ENCODE results near the gene DIAPH3.
"Not testable (repeated sequence)": the region's sequence is repeated elsewhere in the genome, so short reads cannot be mapped to it uniquely, and the experiment has no call there.

Gene DIAPH3

DNA sequence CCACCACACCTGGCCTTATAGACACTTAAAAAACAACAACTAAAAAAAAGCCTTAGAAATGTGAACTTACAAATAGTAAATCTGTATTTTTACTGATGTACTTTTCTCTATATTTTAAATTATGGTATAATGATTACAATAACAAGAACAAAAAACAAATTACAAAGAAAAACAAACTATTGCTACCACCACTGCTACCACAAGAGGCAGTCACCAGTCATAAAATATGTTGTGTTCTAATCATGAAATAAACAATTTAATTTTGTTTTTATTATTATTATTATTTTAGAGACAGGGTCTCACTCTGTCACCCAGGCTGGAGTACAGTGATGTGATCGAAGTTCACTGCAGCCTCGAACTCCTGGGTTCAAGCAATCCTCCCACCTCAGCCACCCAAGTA is 72.2 kb downstream of the DIAPH3 start:
- DNase-seq (ENCODE audit: low spot score): no peak
- in situ Hi-C loops (cut with MboI; ENCODE audit: low sequenced_read_pairs, unreplicated experiment): no loop called here
- TF ChIP-seq, protein P1, sequence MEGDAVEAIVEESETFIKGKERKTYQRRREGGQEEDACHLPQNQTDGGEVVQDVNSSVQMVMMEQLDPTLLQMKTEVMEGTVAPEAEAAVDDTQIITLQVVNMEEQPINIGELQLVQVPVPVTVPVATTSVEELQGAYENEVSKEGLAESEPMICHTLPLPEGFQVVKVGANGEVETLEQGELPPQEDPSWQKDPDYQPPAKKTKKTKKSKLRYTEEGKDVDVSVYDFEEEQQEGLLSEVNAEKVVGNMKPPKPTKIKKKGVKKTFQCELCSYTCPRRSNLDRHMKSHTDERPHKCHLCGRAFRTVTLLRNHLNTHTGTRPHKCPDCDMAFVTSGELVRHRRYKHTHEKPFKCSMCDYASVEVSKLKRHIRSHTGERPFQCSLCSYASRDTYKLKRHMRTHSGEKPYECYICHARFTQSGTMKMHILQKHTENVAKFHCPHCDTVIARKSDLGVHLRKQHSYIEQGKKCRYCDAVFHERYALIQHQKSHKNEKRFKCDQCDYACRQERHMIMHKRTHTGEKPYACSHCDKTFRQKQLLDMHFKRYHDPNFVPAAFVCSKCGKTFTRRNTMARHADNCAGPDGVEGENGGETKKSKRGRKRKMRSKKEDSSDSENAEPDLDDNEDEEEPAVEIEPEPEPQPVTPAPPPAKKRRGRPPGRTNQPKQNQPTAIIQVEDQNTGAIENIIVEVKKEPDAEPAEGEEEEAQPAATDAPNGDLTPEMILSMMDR (IDR thresholded peaks at IDR 0.05; ENCODE audit: borderline replicate concordance, control extremely low read depth, extremely low read depth, insufficient read depth, missing control alignments): no peak

DNA sequence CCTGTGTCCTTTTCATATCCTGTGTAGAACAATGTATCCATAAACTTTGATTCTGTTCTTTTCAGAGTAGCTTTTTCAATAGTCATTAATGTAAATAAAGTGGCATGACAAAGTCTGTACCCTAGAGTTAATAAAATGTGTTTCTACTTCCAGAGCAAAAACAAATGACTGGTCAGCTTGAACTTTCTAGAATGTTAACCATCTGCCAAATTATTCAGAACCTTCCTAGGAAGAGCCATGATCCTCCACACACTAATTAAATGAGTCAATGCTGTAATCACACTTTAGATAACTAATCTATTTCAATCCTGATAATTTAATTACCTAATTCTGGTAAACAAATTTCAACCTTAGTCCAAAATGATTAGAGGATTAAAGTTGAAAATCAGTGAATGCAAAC is 73.2 kb downstream of the DIAPH3 start:
- in situ Hi-C loops (cut with MboI; ENCODE audit: low sequenced_read_pairs, unreplicated experiment): no loop called here
- TF ChIP-seq, protein P1 (IDR thresholded peaks at IDR 0.05; ENCODE audit: borderline replicate concordance, control extremely low read depth, extremely low read depth, insufficient read depth, missing control alignments): no peak
- no peak for DNase-seq (ENCODE audit: low spot score)

DNA sequence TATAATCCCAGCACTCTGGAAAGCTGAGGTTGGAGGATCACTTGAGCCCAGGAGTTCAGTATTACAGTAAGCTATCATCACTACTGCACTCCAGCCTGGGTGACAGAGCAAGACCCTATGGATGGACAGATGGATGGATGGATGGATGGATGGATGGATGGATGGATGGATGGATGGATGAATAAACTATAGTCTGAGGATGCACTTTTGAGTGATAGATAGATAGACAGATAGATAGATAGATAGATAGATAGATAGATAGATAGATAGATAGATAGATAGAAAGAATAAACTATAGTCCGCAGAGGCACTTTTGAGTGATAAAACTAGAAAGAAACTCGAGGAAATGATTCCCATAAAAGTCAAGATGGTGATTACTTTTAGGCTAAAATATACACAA is 79.9 kb downstream of the DIAPH3 start:
- DNase-seq (ENCODE audit: low spot score); in situ Hi-C loops (cut with MboI; ENCODE audit: low sequenced_read_pairs, unreplicated experiment): not testable (repeated sequence)

DNA sequence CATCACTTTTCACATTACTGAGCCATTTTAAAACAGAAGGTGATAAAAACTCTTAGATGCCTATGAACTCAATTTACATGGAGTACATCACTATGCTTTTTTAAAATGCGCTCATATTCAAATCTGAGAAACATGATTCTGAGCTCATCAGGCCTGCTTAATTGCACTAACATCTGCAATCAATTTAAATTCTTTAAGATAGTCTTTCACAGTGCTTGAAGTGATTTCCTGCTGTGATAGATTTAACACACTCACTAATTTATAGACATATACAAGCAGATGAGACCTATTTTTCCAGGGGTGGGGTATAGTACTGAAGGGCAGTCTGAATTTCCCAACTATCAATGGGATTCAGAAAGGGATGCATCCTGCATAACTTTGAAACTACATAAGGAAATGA is 82.9 kb downstream of the DIAPH3 start:
- in situ Hi-C loops (cut with MboI; ENCODE audit: low sequenced_read_pairs, unreplicated experiment): no loop called here
- DNase-seq (ENCODE audit: low spot score): no peak

DNA sequence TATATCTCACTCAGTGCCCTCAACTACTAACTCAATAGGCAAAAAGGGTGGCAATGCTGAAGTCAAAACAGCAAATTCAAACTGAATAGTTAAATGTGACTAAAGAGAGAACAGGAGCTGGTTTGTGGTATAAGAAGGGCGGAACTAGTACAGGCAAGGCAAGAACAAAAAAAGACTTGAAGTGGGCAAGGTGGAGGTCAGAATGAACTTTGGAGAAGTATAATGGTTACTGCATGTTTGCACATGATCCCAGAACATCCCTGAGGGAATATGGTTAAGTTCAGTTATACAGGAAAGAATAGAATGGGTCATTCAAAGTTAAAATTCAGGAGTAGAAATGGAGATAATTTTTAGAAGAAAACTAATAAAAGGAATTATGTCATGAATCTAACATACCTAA is 85.5 kb downstream of the DIAPH3 start:
- TF ChIP-seq, protein P1 (IDR thresholded peaks at IDR 0.05; ENCODE audit: borderline replicate concordance, control extremely low read depth, extremely low read depth, insufficient read depth, missing control alignments): no peak
- in situ Hi-C loops (cut with MboI; ENCODE audit: low sequenced_read_pairs, unreplicated experiment): no loop called here
- no peak for DNase-seq (ENCODE audit: low spot score)

More for the DNA sequence above, 82.9 kb downstream of the DIAPH3 start:
- TF ChIP-seq, protein P1 (IDR thresholded peaks at IDR 0.05; ENCODE audit: borderline replicate concordance, control extremely low read depth, extremely low read depth, insufficient read depth, missing control alignments): no peak

DNA sequence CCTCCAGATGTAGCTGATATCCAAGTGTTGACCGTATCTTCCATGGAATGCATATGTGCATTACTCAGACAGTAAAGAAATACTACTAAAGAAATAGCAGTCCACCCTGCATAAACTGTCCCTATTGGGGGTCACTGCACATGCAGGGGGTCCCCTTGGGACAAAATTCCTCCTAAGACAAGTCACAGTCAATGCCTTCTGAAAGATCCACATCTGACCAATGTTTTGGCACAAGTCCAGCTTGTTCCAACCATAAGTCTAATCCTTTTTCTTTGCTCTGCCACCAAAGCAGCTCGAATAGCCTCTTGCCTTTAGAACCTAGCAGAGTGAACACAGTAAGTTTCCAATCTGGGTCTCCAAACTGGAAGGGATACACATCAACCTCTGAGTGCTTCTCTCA is 87.9 kb downstream of the DIAPH3 start:
- DNase-seq (ENCODE audit: low spot score): no peak
- in situ Hi-C loops (cut with MboI; ENCODE audit: low sequenced_read_pairs, unreplicated experiment): no loop called here
- TF ChIP-seq, protein P1 (IDR thresholded peaks at IDR 0.05; ENCODE audit: borderline replicate concordance, control extremely low read depth, extremely low read depth, insufficient read depth, missing control alignments): no peak

DNA sequence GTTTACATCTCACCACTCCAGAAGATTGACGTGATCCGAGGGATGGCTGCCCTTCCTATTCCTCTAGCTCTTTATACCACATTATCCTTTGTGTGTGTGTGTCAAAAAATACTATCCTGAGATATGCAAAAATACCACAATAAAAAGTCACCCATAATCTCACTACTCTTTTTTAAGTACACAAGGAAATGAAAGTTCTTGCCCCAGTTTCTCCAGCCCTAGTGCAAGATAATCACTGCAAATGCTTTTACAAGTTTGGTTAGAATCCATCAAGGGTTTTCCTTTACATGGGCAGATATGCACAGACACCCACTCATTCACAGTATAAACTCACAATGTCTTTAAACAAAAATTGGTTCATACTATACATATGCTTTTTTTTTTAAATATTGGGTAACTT is 89.3 kb downstream of the DIAPH3 start:
- DNase-seq (ENCODE audit: low spot score): no peak
- in situ Hi-C loops (cut with MboI; ENCODE audit: low sequenced_read_pairs, unreplicated experiment): no loop called here
- TF ChIP-seq, protein P1 (IDR thresholded peaks at IDR 0.05; ENCODE audit: borderline replicate concordance, control extremely low read depth, extremely low read depth, insufficient read depth, missing control alignments): no peak

Measured in GM13976 (cell line).